ENCODE results near the gene PATE1. TPM values are rescaled to one million over a fixed set of nuclear protein-coding genes. Genes with fewer than 3 reads are reported as not detected.

Gene PATE1
- total RNA-seq, 1 experiment from 2014 or later = not detected

- ChIA-PET CTCF (no interaction called here), POLR2A (ENCODE audit: unreplicated experiment) (no interaction called here)
- Histone ChIP-seq H3K9me2 (replicated peaks; ENCODE audit: low read length) (no peaks in the 10 kb centered on the region), H3K9me3 (ENCODE audit: low read length) (no peaks in the 10 kb centered on the region), H3K36me3 (ENCODE audit: low read depth, low read length) (no peaks in the 10 kb centered on the region), H3K27me3 (ENCODE audit: low read length) (peaks cover 72% of the 10 kb centered on the region), H4K20me1 (ENCODE audit: low read length) (no peaks in the 10 kb centered on the region), H3K79me2 (ENCODE audit: low read length) (no peaks in the 10 kb centered on the region), H3K9ac (ENCODE audit: low read length) (no peak overlapping the region), H2AFZ (ENCODE audit: low read length) (no peak overlapping the region), H3K4me1 (ENCODE audit: insufficient read depth, low read length) (no peaks in the 10 kb centered on the region), H3F3A (ENCODE audit: low read length, unreplicated experiment) (no peaks in the 10 kb centered on the region), H3K4me3 (ENCODE audit: low read length) (no peak overlapping the region), H3K27ac (ENCODE audit: low read length) (no peak overlapping the region), H3K4me2 (ENCODE audit: low read length) (no peak overlapping the region)
- TF ChIP-seq CTCF (conservative IDR thresholded peaks at IDR 0.05; ENCODE audit: low read depth, low read length) = no peak
- TF ChIP-seq EZH2 (IDR thresholded peaks at IDR 0.05; ENCODE audit: low read length, unreplicated experiment) = no peak
- TF ChIP-seq EZH2phosphoT487 (IDR thresholded peaks at IDR 0.05; ENCODE audit: borderline replicate concordance, low read length) = no peak
- intact Hi-C loops (cut with micrococcal nuclease) = no loop called here
- BruUV-seq (replicated peaks) = no TSS peak
- ATAC-seq (no peak), DNase-seq (no peak)
Observed at GRCh38 chr11:125768336-125769046, 22.4 kb downstream of the PATE1 start.

- Histone ChIP-seq H3K9me3 (ENCODE audit: low read length) (no peaks in the 10 kb centered on the region), H3K4me1 (ENCODE audit: insufficient read depth, low read length) (no peaks in the 10 kb centered on the region), H3K4me2 (ENCODE audit: low read length) (no peak overlapping the region), H2AFZ (ENCODE audit: low read length) (no peak overlapping the region), H3K27me3 (ENCODE audit: low read length) (peaks cover 56% of the 10 kb centered on the region), H4K20me1 (ENCODE audit: low read length) (no peaks in the 10 kb centered on the region), H3K79me2 (ENCODE audit: low read length) (no peaks in the 10 kb centered on the region), H3K9me2 (replicated peaks; ENCODE audit: low read length) (no peaks in the 10 kb centered on the region), H3F3A (ENCODE audit: low read length, unreplicated experiment) (no peaks in the 10 kb centered on the region), H3K9ac (ENCODE audit: low read length) (no peak overlapping the region), H3K27ac (ENCODE audit: low read length) (no peak overlapping the region), H3K36me3 (ENCODE audit: low read depth, low read length) (no peaks in the 10 kb centered on the region), H3K4me3 (ENCODE audit: low read length) (no peak overlapping the region)
- BruUV-seq (replicated peaks) = no TSS peak
- ChIA-PET POLR2A (ENCODE audit: unreplicated experiment) (no interaction called here), CTCF (no interaction called here)
- intact Hi-C loops (cut with micrococcal nuclease) = no loop called here
- DNase-seq (no peak), ATAC-seq (no peak)
- TF ChIP-seq CTCF (conservative IDR thresholded peaks at IDR 0.05; ENCODE audit: low read depth, low read length) (no peak), EZH2phosphoT487 (IDR thresholded peaks at IDR 0.05; ENCODE audit: borderline replicate concordance, low read length) (no peak), EZH2 (IDR thresholded peaks at IDR 0.05; ENCODE audit: low read length, unreplicated experiment) (no peak)
Observed at GRCh38 chr11:125770583-125770982, 24.5 kb downstream of the PATE1 start.

DNA sequence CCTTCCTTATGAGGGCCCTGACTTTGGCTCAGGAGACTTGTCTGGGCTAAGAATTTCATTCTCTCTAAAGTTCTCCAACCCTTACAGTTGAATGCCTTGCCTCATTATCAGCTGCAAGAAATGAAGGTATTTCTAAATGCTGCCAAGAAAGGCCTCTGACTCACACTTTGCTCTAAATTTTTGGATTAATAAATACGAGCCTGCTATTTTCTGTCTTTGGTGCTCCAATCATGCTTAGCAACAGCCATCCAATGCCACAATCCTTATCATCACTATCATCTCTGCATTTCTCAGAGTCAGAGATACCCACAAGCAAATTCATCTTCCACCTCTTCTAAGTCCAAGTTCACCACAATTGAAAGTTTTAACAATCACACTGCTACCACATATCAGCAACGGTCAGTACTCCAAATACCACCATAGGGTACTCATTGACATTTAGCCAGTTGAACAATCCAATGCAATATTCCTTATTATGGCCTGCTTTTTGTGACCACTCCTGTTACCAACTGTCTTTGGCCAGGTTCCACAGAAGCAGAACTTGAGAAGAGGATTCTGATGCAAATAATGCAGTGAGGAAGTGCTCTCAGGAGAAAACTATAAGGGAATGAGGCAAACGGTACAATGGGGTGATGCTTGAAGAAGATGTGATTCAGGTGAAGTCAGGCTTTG, 26.9 kb downstream of the PATE1 start:
- Histone ChIP-seq H3K4me2 (ENCODE audit: low read length) (no peak overlapping the region), H3K4me3 (ENCODE audit: low read length) (no peak overlapping the region), H3F3A (ENCODE audit: low read length, unreplicated experiment) (no peaks in the 10 kb centered on the region), H3K27me3 (ENCODE audit: low read length) (peaks cover 36% of the 10 kb centered on the region), H2AFZ (ENCODE audit: low read length) (no peak overlapping the region), H3K9me3 (ENCODE audit: low read length) (no peaks in the 10 kb centered on the region), H3K9ac (ENCODE audit: low read length) (no peak overlapping the region), H3K36me3 (ENCODE audit: low read depth, low read length) (no peaks in the 10 kb centered on the region), H3K79me2 (ENCODE audit: low read length) (no peaks in the 10 kb centered on the region), H3K4me1 (ENCODE audit: insufficient read depth, low read length) (no peaks in the 10 kb centered on the region; the same call in 1 of the 2 replicates), H3K9me2 (replicated peaks; ENCODE audit: low read length) (no peaks in the 10 kb centered on the region), H4K20me1 (ENCODE audit: low read length) (no peaks in the 10 kb centered on the region), H3K27ac (ENCODE audit: low read length) (no peak overlapping the region)
- DNase-seq (no peak), ATAC-seq (no peak)
- BruUV-seq (replicated peaks) = no TSS peak
- CTCF ChIA-PET = no interaction called here
- intact Hi-C loops (cut with micrococcal nuclease) = no loop called here
- no peak for TF ChIP-seq EZH2 (IDR thresholded peaks at IDR 0.05; ENCODE audit: low read length, unreplicated experiment)
- TF ChIP-seq EZH2phosphoT487 (IDR thresholded peaks at IDR 0.05; ENCODE audit: borderline replicate concordance, low read length) = no peak
- no peak for TF ChIP-seq CTCF (conservative IDR thresholded peaks at IDR 0.05; ENCODE audit: low read depth, low read length)
- POLR2A ChIA-PET (ENCODE audit: unreplicated experiment) = no interaction called here
